C4-2B (cell line): ENCODE results near the gene SLC35D3.

Experiments
- CTCF ChIP-seq: fragments of 450-650 bp; conservative IDR thresholded peaks from 2 replicates; pipeline ENCODE4 v1.5.1; 2017; ENCODE audit warnings: mild to moderate bottlenecking
- ZFX ChIP-seq: fragments of 450-650 bp; IDR thresholded peaks from 2 replicates; pipeline ENCODE4 v1.6.1; 2017

GRCh38 chr6:136947037-136947436 lies 24.9 kb downstream of the SLC35D3 start:
- TF ChIP-seq CTCF (no peak), ZFX (no peak)
